Subcutaneous adipose tissue (tissue), 4 donors: ENCODE data around the gene PTPRN2. TPM values are rescaled to one million over a fixed set of nuclear protein-coding genes. Genes with fewer than 3 reads are reported as not detected.

Experiments
- total RNA-seq, 4 donors: library from RNA; depleted of rRNA; stranded (reverse); fragments of >200 nt; gene quantifications; one replicate each; pipeline ENCODE4 v1.1.0, GENCODE V29; 2016
- TF ChIP-seq, protein P1 (sequence below): fragments of 450-650 bp; IDR thresholded peaks from one replicate; pipeline ENCODE4 v1.5.1; 2016; ENCODE audit warnings: low read depth, mild to moderate bottlenecking, control low read depth, antibody characterized with exemption, moderate library complexity

The PTPRN2 gene
- total RNA-seq, 4 donors from 2014 or later: 2.0 to 4.6 (median 3.7) TPM

DNA sequence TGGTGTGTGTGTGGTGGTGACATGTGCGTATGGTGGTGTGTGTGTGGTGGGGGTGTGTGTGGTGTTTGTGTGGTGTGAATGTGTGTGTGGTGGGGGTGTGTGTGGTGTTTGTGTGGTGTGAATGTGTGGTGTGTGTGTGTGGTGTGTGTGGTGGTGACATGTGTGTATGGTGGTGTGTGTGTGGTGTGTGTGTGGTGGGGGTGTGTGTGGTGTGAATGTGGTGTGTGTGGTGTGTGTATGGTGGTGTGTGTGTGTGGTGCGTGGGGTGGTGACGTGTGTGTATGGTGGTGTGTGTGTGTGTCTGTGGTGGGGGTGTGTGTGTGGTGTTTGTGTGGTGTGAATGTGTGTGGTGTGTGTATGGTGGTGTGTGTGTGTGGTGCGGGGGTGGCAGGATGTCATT lies 797.7 kb downstream of the PTPRN2 start:
- TF ChIP-seq, protein P1, sequence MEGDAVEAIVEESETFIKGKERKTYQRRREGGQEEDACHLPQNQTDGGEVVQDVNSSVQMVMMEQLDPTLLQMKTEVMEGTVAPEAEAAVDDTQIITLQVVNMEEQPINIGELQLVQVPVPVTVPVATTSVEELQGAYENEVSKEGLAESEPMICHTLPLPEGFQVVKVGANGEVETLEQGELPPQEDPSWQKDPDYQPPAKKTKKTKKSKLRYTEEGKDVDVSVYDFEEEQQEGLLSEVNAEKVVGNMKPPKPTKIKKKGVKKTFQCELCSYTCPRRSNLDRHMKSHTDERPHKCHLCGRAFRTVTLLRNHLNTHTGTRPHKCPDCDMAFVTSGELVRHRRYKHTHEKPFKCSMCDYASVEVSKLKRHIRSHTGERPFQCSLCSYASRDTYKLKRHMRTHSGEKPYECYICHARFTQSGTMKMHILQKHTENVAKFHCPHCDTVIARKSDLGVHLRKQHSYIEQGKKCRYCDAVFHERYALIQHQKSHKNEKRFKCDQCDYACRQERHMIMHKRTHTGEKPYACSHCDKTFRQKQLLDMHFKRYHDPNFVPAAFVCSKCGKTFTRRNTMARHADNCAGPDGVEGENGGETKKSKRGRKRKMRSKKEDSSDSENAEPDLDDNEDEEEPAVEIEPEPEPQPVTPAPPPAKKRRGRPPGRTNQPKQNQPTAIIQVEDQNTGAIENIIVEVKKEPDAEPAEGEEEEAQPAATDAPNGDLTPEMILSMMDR: no peak

DNA sequence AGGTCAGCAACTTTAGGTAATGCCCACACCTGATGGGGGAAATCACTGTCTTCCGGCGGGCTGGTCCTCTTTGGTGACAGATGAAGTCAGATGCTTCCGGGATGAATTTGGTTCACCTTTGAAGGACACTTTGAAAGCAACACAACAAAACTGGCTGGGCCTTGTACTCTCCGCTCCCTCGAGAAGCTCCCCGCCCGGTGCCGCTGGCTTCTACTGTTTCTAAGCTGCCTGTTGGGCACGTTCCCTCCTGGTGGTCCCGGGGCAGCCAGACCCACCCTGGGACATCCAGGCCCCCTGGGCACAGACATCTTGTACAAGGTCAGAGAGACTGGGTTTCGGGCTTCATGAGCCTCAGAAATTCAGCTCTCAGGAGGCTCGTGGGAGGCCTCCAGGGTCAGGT lies 798.5 kb downstream of the PTPRN2 start:
- TF ChIP-seq, protein P1: no peak

DNA sequence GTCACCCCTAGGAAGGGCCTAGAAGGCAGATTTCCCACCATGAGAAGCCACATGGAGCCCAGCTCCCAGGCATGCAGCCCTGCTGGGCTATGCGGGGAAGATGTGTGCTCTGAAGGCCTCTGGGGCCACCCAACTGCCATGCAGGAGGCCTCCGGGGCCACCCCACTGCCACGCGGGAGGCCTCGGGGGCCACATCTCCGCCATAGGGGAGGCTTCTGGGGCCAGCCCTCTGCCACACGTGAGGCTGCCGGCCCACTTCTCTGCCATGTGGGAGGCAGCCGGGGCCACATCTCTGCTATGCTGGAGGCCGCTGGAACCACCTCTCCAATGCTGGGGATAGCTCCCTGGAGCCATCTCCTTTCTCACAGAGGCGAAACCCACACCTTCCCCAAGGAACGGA lies 799.0 kb downstream of the PTPRN2 start:
- TF ChIP-seq, protein P1: no peak

DNA sequence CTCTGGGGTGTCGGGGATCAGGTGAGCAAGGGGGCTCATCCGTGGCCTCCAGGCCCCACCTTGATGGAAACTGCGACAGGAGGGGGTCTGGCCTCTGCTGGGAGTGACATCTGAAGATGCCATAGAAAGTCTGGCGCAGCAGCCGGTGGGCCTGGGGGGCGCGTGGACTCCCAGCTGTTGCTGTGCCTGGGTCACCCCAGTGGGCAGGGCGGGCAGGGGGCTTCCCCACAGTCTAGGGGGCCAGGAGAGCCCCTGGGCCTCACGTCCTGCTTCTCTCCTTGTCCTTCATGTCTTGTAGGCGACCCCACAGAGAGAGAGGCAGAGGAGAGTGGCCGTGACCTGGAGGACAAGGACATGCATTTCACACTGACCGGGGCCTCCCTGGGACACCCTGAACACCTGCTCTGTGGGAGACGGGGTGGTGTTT lies 800.3 kb downstream of the PTPRN2 start:
- TF ChIP-seq, protein P1: no peak

DNA sequence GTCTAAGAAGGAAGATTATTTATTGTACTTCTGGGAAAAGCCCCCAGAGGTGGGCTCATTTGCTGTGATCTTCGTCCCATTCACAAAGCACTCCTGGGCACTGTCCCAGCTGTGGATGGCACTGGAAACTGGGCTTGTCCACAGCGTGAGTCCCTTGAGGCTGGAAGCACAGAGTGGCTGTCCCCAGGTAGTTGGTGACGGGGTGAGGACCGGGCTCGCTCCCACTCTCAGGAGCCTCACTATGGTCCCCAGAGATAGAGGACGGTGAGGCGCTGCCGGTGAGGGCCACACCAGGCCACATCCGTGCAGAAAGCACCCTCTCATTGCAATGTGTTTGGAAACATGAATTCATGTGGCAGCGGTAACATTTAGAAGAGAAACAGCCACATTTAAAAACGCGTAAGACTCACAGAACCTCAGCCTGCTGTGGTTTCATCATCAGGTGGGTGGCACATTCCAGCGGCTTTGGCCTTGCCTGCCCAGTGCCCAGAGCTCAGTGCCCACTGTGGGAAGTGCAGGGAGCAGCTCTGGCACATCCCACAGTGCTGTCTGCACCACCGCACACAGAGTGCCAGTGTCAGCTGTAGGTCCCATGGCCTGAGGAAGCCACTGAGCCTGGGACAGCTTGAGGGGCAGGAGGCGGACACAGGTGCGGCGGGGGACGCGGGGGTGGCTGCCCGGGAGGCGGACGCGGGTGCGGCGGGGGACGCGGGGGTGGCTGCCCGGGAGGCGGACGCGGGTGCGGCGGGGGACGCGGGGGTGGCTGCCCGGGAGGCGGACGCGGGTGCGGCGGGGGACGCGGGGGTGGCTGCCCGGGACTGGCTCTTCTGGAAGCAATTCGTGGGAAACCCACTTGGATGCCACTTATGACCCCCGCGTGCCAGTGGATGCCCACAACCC lies 801.0 kb downstream of the PTPRN2 start:
- TF ChIP-seq, protein P1: no peak

DNA sequence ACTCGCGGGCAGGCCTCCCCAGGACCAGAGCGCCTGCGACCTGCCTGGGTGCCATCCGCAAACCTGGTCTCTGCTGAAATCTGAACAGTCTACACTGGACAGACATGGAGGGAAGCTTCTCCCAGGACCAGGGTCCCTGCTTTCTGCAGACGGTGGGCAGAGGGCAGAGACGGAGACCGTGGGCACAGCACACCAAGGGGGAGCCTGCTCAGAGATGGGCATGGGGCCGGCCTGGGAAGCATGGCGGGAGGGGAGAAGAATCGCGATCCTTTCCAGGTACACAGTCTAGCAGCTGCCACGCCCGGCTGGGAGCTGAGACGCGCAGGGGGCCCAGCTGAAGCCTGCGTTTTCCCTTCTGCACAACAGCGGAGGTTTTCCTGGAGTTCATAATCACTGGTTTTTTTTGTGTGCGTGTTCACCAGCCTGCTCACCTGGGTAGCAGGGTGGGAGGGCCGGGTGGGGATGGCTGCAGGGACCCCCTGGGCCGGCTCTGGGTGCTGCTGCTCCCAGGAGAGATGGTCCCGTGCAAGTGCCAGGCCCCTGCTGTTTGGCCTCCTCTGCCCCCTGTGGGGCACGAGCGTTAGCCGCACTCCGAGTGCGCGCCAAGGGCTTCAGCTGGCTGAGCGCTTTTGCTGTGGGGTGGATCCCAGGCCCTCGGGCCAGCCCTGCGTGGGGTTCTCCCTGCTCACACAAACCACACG lies 802.0 kb downstream of the PTPRN2 start:
- TF ChIP-seq, protein P1: no peak

DNA sequence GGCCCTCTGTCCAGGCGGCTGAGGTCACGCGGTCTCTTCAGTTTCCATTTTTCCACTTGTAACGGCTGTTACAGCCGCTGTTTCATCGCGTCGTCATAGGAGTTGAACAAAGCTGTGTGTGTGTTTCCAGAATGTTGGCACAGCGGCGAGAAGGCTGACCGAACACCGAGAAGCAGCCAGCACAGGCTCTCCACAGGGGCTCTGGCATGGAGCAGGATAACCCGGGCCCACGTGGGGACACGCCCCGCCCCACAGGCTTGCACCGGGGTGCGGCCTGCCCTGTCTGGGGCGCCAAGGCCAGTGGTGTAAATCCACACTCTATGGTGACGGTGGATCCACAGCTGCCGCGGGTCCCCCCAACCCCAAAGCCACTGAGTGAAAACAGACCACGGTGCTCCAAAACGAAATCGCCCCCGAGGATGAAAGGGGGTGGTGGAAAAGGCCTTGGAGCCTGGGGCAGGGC lies 802.6 kb downstream of the PTPRN2 start:
- TF ChIP-seq, protein P1: no peak
